Astrocyte (in vitro differentiated cells and primary cell): ENCODE data around the gene TSR3. TPM values are rescaled to one million over a fixed set of nuclear protein-coding genes. Genes with fewer than 3 reads are reported as not detected.

Experiments
- DNase-seq: peaks from one replicate; pipeline ENCODE4 v3.0.0-alpha.2; 2010; ENCODE audit warnings: low read depth
- FAIRE-seq: peaks from 2 replicates; lab custom pipeline; 2011; peaks lifted over from hg19 to GRCh38; lab: Jason Lieb, UNC
- H2AFZ ChIP-seq: 2 replicates; pipeline ENCODE4 v1.6.0; 2012; ENCODE audit warnings: low read depth, low read length, inconsistent platforms
- H3K27ac ChIP-seq: 2 replicates; pipeline ENCODE4 v1.5.1; 2011; ENCODE audit warnings: low read depth, low read length, inconsistent platforms
- H3K27me3 ChIP-seq: 2 replicates; pipeline ENCODE4 v1.6.0; 2011; ENCODE audit warnings: low read length, inconsistent platforms; ENCODE audit not compliant: insufficient read depth
- H3K36me3 ChIP-seq: 2 replicates; pipeline ENCODE4 v1.5.1; 2011; ENCODE audit warnings: low read length, inconsistent platforms; ENCODE audit not compliant: insufficient read depth
- H3K4me1 ChIP-seq: 2 replicates; pipeline ENCODE4 v1.5.1; 2011; ENCODE audit warnings: low read length, inconsistent platforms; ENCODE audit not compliant: insufficient read depth
- H3K4me2 ChIP-seq: 2 replicates; pipeline ENCODE4 v1.6.0; 2012; ENCODE audit warnings: low read length, inconsistent platforms
- H3K4me3 ChIP-seq: 2 replicates; pipeline ENCODE4 v1.5.1; 2011; ENCODE audit warnings: low read depth, mild to moderate bottlenecking, low read length, inconsistent platforms; ENCODE audit not compliant: insufficient read depth
- H3K79me2 ChIP-seq: 2 replicates; pipeline ENCODE4 v1.6.0; 2012; ENCODE audit warnings: mild to moderate bottlenecking, low read length, inconsistent platforms; ENCODE audit not compliant: insufficient read depth
- H3K9ac ChIP-seq: 2 replicates; pipeline ENCODE4 v1.6.0; 2012; ENCODE audit warnings: mild to moderate bottlenecking, low read length, inconsistent platforms
- H3K9me3 ChIP-seq: 2 replicates; pipeline ENCODE4 v1.5.1; 2012; ENCODE audit warnings: low read depth, mild to moderate bottlenecking, low read length, inconsistent platforms; ENCODE audit not compliant: insufficient read depth
- H4K20me1 ChIP-seq: 2 replicates; pipeline ENCODE4 v1.6.0; 2012; ENCODE audit warnings: low read length, inconsistent platforms; ENCODE audit not compliant: insufficient read depth
- H3K27ac Mint-ChIP-seq: one replicate; pipeline ENCODE4 v1.8.0; 2021; ENCODE audit warnings: mild to moderate bottlenecking, mixed read lengths; ENCODE audit not compliant: unreplicated experiment
- H3K27me3 Mint-ChIP-seq: one replicate; pipeline ENCODE4 v1.8.0; 2021; ENCODE audit warnings: low read depth, mixed read lengths; ENCODE audit not compliant: unreplicated experiment
- H3K36me3 Mint-ChIP-seq: one replicate; pipeline ENCODE4 v1.8.0; 2021; ENCODE audit warnings: low read depth, mixed read lengths; ENCODE audit not compliant: unreplicated experiment
- H3K4me1 Mint-ChIP-seq: one replicate; pipeline ENCODE4 v1.8.0; 2021; ENCODE audit warnings: low read depth, mixed read lengths; ENCODE audit not compliant: unreplicated experiment
- H3K4me3 Mint-ChIP-seq: one replicate; pipeline ENCODE4 v1.8.0; 2021; ENCODE audit warnings: mild to moderate bottlenecking, moderate library complexity, mixed read lengths; ENCODE audit not compliant: unreplicated experiment
- H3K9me3 Mint-ChIP-seq: one replicate; pipeline ENCODE4 v1.8.0; 2021; ENCODE audit warnings: mild to moderate bottlenecking, mixed read lengths; ENCODE audit not compliant: unreplicated experiment
- CTCF ChIP-seq: IDR thresholded peaks from 2 replicates; pipeline ENCODE4 v1.5.1; 2011; ENCODE audit warnings: low read depth, mild to moderate bottlenecking, inconsistent platforms, low read length, moderate library complexity; ENCODE audit not compliant: insufficient read depth
- EZH2 ChIP-seq: IDR thresholded peaks from 2 replicates; pipeline ENCODE4 v1.6.1; 2012; ENCODE audit warnings: mild to moderate bottlenecking, low read length, inconsistent platforms; ENCODE audit not compliant: insufficient read depth
- total RNA-seq: library from RNA; stranded (reverse); gene quantifications from 2 replicates; pipeline ENCODE4 v1.2.1, GENCODE V29; 2021

Gene TSR3
- total RNA-seq, 1 donor from 2014 or later, result 63.3 TPM

DNA sequence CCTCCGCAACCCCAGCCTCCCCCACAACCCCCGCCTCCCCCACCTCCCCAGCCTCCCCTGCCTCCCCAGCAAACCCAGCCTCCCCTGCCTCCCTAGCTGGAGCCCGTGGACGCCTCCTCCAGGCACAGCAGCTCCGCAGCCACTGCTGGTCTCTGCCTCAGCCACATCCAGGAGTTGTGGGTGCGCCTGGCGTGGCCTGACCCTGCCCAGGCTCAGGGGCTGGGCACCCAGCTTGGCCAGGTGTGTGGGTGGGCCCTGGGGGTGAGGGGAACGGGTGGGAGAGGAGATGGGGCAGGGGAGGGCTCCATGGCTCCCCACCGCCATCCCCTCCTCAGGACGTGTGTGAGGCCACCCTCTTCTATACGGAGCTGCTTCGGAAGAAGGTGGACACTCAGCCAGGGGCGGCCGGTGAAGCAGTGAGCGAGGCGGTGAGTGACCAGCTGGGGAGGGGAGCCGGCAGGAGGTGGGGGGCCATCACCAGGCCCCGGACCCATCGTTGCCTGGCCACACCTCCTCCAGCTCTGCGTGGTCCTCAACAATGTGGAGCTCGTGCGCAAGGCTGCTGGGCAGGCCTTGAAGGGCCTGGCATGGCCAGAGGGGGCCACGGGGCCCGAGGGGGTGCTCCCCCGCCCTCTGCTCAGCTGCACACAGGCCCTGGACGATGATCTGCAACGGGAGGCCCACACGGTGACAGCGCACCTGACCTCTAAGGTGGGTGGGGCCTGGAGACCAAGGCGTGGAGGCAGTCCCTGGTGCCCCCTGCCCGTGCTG, 5.8 kb downstream of the TSR3 start:
- Histone ChIP-seq H3K36me3 (no peaks in the 10 kb centered on the region), H3K27me3 (no peaks in the 10 kb centered on the region), H3K4me1 (peaks cover 7% of the 10 kb centered on the region), H4K20me1 (peaks cover 9% of the 10 kb centered on the region), H3K9me3 (no peaks in the 10 kb centered on the region), H3K79me2 (peaks cover 11% of the 10 kb centered on the region), H3K4me2 (no peak overlapping the region), H3K27ac (no peak overlapping the region), H2AFZ (no peak overlapping the region), H3K9ac (no peak overlapping the region), H3K4me3 (no peak overlapping the region)
- Mint-ChIP-seq H3K27me3 (peaks cover 6% of the 10 kb centered on the region), H3K4me3 (no peak overlapping the region), H3K27ac (no peak overlapping the region), H3K9me3 (no peaks in the 10 kb centered on the region), H3K36me3 (no peaks in the 10 kb centered on the region), H3K4me1 (peaks cover 5% of the 10 kb centered on the region)
- DNase-seq (no peak), FAIRE-seq (no peak)
- TF ChIP-seq CTCF (no peak), EZH2 (no peak)

- Histone ChIP-seq H3K4me3 (no peak overlapping the region), H3K27me3 (no peaks in the 10 kb centered on the region), H3K27ac (no peak overlapping the region), H3K4me2 (no peak overlapping the region), H2AFZ (no peak overlapping the region), H3K9ac (no peak overlapping the region), H3K4me1 (no peaks in the 10 kb centered on the region), H3K36me3 (no peaks in the 10 kb centered on the region), H4K20me1 (peaks cover 3% of the 10 kb centered on the region), H3K79me2 (peaks cover 3% of the 10 kb centered on the region), H3K9me3 (no peaks in the 10 kb centered on the region)
- Mint-ChIP-seq H3K4me1 (peaks cover 5% of the 10 kb centered on the region), H3K36me3 (no peaks in the 10 kb centered on the region), H3K27ac (no peak overlapping the region), H3K4me3 (no peak overlapping the region), H3K27me3 (peaks cover 9% of the 10 kb centered on the region), H3K9me3 (no peaks in the 10 kb centered on the region)
- FAIRE-seq (no peak), DNase-seq (no peak)
- no peak for TF ChIP-seq EZH2
- no peak for TF ChIP-seq CTCF
Measured at GRCh38 chr16:1345087-1345486, 6.6 kb downstream of the TSR3 start.

- Histone ChIP-seq H3K36me3 (no peaks in the 10 kb centered on the region), H3K4me2 (no peak overlapping the region), H3K79me2 (no peaks in the 10 kb centered on the region), H3K4me1 (no peaks in the 10 kb centered on the region), H3K4me3 (no peak overlapping the region), H3K9ac (no peak overlapping the region), H3K9me3 (no peaks in the 10 kb centered on the region), H2AFZ (no peak overlapping the region), H3K27me3 (no peaks in the 10 kb centered on the region), H3K27ac (no peak overlapping the region), H4K20me1 (no peaks in the 10 kb centered on the region)
- TF ChIP-seq EZH2, result no peak
- no peak for TF ChIP-seq CTCF
- FAIRE-seq (no peak), DNase-seq (no peak)
- no peaks in the 10 kb centered on the region for H3K9me3 Mint-ChIP-seq
- H3K27me3 Mint-ChIP-seq, result peaks cover 9% of the 10 kb centered on the region
- H3K27ac Mint-ChIP-seq, result no peak overlapping the region
- peaks cover 5% of the 10 kb centered on the region for H3K4me1 Mint-ChIP-seq
- no peaks in the 10 kb centered on the region for H3K36me3 Mint-ChIP-seq
- no peak overlapping the region for H3K4me3 Mint-ChIP-seq
Measured at GRCh38 chr16:1344499-1344898, 7.2 kb downstream of the TSR3 start.
